ENCODE data around the gene ADARB2.

The ADARB2 gene

GRCh38 chr10:1367938-1368841 is 369.1 kb downstream of the ADARB2 start:
- Mint-ChIP-seq H3K9me3 (no peaks in the 10 kb centered on the region), H3K27ac (no peak overlapping the region), H3K36me3 (no peaks in the 10 kb centered on the region), H3K4me3 (no peak overlapping the region), H3K4me1 (no peaks in the 10 kb centered on the region)
- DNase-seq (ENCODE audit: low spot score in 2 of 2) (no peak), ATAC-seq (no peak)

- H3K9me3 Mint-ChIP-seq, result no peaks in the 10 kb centered on the region
- no peak overlapping the region for H3K27ac Mint-ChIP-seq
- no peak overlapping the region for H3K4me3 Mint-ChIP-seq
- no peaks in the 10 kb centered on the region for H3K4me1 Mint-ChIP-seq
- no peaks in the 10 kb centered on the region for H3K36me3 Mint-ChIP-seq
- DNase-seq (ENCODE audit: low spot score in 2 of 2), result no peak
- no peak for ATAC-seq
These were observed 370.4 kb downstream of the ADARB2 start for GRCh38 chr10:1366811-1367425.

GRCh38 chr10:1366322-1366691 is 371.0 kb downstream of the ADARB2 start:
- H3K4me3 Mint-ChIP-seq, result no peak overlapping the region
- no peaks in the 10 kb centered on the region for H3K4me1 Mint-ChIP-seq
- no peaks in the 10 kb centered on the region for H3K9me3 Mint-ChIP-seq
- DNase-seq (ENCODE audit: low spot score in 2 of 2) (no peak), ATAC-seq (no peak)
- no peaks in the 10 kb centered on the region for H3K36me3 Mint-ChIP-seq
- H3K27ac Mint-ChIP-seq, result no peak overlapping the region

GRCh38 chr10:1365540-1366321 is 371.6 kb downstream of the ADARB2 start:
- Mint-ChIP-seq H3K36me3 (no peaks in the 10 kb centered on the region), H3K9me3 (no peaks in the 10 kb centered on the region), H3K27ac (no peak overlapping the region), H3K4me1 (no peaks in the 10 kb centered on the region), H3K4me3 (no peak overlapping the region)
- ATAC-seq, result no peak
- no peak for DNase-seq (ENCODE audit: low spot score in 2 of 2)

DNA sequence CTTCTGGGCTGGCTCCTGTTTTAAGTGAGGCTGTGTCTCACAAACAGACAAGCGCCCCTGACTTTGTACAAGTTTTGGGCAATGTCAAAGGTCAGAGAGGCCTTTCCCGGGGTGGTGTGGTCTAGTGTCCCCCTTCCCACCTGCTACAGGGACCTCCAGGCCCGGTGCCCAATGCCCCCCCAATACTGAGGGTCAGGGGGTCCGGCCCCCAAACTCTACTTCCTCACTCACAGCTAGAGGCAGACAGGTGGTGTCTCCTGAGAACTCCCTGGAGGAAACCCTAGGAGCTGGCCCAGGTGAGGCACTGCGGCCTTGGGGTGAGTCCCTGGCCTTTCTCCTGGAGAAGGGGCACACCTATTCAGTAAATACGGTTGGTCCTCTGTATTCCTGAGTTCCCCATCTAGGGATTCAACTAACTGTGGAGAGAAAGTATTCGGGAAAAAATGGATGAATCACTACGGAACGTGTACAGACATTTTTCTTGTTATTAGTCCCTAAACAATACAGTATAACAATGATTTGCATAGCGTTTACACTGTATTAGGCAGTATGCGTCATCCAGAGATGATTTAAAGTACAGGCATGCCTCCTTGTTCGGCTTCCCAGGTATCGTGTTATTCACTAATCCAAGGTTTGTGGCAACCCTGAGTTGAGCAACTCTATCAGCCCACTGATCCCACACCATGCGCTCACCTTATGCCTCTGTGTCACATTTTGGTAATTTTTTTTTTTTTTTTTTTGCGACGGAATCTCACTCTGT is 373.0 kb downstream of the ADARB2 start:
- ATAC-seq, result no peak
- Mint-ChIP-seq H3K27ac (no peak overlapping the region), H3K4me3 (no peak overlapping the region), H3K36me3 (no peaks in the 10 kb centered on the region), H3K4me1 (peaks cover 6% of the 10 kb centered on the region), H3K9me3 (no peaks in the 10 kb centered on the region)
- DNase-seq (ENCODE audit: low spot score in 2 of 2), result no peak

GRCh38 chr10:1363446-1364121 is 373.7 kb downstream of the ADARB2 start:
- no peak for DNase-seq (ENCODE audit: low spot score in 2 of 2)
- no peaks in the 10 kb centered on the region for H3K36me3 Mint-ChIP-seq
- no peak for ATAC-seq
- H3K9me3 Mint-ChIP-seq, result no peaks in the 10 kb centered on the region
- H3K27ac Mint-ChIP-seq, result no peak overlapping the region
- H3K4me3 Mint-ChIP-seq, result no peak overlapping the region
- peaks cover 9% of the 10 kb centered on the region for H3K4me1 Mint-ChIP-seq

DNA sequence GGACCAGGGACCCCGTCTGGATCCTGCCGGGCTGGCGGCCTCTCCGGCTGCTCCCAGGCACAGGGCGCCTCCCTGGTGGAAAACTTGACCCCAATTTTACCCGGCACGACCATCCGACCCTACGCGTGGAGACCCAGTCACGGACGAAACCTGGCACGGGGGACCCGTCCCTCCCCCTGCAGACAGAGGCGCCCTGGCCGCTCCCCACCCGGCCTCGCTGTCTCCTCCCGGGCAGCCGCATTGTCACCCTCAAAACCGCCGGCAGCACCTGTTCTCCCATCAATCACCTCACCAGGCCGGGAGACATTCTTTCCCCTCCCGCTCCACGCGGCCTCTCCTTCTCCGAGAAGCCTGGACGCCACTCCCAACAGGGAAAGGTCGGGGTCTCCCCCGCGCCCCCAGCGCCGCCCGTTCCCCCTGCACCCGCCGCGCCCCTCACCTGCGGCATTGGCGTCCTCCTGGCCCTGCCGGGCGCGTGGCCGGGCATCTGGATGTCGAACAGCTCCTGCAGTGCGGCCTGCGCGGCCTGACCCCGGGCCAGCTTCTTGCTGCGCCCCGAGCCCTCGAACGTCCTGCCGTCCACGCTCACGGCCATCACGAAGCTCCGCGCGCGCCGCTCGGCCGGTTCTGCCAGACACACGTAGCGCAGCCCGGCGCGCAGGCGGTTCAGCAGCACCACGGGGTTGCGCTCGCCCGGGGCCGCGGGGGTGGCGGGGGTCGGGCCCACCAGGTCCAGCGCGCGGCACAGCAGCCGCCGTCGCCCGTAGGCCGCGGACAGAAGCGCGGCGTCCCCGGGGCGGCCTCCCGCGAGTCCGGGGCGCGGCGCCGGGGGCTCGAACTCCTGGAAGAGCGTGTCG is 374.5 kb downstream of the ADARB2 start:
- Mint-ChIP-seq H3K36me3 (no peaks in the 10 kb centered on the region), H3K4me1 (peaks cover 9% of the 10 kb centered on the region), H3K4me3 (no peak overlapping the region), H3K27ac (no peak overlapping the region), H3K9me3 (no peaks in the 10 kb centered on the region)
- ATAC-seq (no peak), DNase-seq (ENCODE audit: low spot score in 2 of 2) (no peak)

GRCh38 chr10:1361411-1362105 is 375.8 kb downstream of the ADARB2 start:
- Mint-ChIP-seq H3K27ac (no peak overlapping the region), H3K9me3 (no peaks in the 10 kb centered on the region), H3K4me1 (peaks cover 9% of the 10 kb centered on the region), H3K36me3 (no peaks in the 10 kb centered on the region), H3K4me3 (no peak overlapping the region)
- ATAC-seq, result no peak
- DNase-seq (ENCODE audit: low spot score in 2 of 2), result no peak

GRCh38 chr10:1360558-1361164 is 376.7 kb downstream of the ADARB2 start:
- H3K27ac Mint-ChIP-seq, result no peak overlapping the region

GRCh38 chr10:1360011-1360557 is 377.2 kb downstream of the ADARB2 start:
- Mint-ChIP-seq H3K9me3 (no peaks in the 10 kb centered on the region), H3K27ac (no peak overlapping the region), H3K4me1 (peaks cover 9% of the 10 kb centered on the region), H3K36me3 (no peaks in the 10 kb centered on the region), H3K4me3 (no peak overlapping the region)
- no peak for DNase-seq (ENCODE audit: low spot score in 2 of 2)
- ATAC-seq, result no peak

More at GRCh38 chr10:1360558-1361164, 376.7 kb downstream of the ADARB2 start:
- DNase-seq (ENCODE audit: low spot score in 2 of 2) (no peak), ATAC-seq (no peak)
- no peaks in the 10 kb centered on the region for H3K36me3 Mint-ChIP-seq
- no peak overlapping the region for H3K4me3 Mint-ChIP-seq
- H3K4me1 Mint-ChIP-seq, result peaks cover 9% of the 10 kb centered on the region
- no peaks in the 10 kb centered on the region for H3K9me3 Mint-ChIP-seq

- DNase-seq (ENCODE audit: low spot score in 2 of 2) (no peak), ATAC-seq (no peak)
- H3K9me3 Mint-ChIP-seq, result no peaks in the 10 kb centered on the region
- no peak overlapping the region for H3K4me3 Mint-ChIP-seq
- no peaks in the 10 kb centered on the region for H3K36me3 Mint-ChIP-seq
- peaks cover 9% of the 10 kb centered on the region for H3K4me1 Mint-ChIP-seq
- no peak overlapping the region for H3K27ac Mint-ChIP-seq
These were observed 377.7 kb downstream of the ADARB2 start for GRCh38 chr10:1359626-1359955.

DNA sequence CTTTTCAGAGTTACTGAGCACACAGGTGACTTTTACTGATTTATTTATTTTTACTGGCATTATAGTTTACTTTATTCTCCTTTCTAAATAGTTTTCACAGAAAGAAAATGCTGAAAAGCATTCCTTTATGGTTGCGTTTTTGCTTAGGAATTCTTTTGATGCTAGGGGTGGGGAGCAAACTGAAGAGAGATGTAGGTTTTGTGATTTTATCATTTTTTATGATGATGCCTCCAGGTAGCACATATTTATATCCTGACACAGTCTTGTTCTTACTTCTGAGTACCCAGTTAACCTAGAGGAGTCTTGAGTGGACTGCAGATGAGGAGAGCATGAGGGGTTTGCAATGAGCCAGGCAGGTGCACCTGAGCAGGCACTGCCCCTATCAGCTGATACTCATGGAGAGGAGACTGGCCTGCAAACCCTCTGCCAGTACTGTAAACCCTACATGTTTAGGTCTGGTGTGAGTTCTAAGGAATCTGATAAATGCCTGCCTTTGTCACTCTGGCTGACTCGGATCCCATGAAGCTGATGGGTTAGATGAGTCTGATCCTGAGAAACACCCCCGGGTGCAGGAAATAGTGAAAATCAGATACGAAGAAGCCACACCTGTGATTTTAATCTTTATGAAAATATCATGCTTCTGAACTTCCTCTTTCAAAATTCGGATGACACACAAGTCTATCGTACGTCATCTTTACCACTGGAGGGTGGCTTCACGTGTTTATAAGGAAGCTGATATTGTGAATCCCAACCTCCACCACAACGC is 378.3 kb downstream of the ADARB2 start:
- DNase-seq (ENCODE audit: low spot score in 2 of 2), result no peak
- ATAC-seq, result no peak
- H3K9me3 Mint-ChIP-seq, result no peaks in the 10 kb centered on the region
- H3K4me3 Mint-ChIP-seq, result no peak overlapping the region
- peaks cover 9% of the 10 kb centered on the region for H3K4me1 Mint-ChIP-seq
- no peak overlapping the region for H3K27ac Mint-ChIP-seq
- H3K36me3 Mint-ChIP-seq, result no peaks in the 10 kb centered on the region
